H1 (cell line): ENCODE data around the gene MYH10. TPM values are rescaled to one million over a fixed set of nuclear protein-coding genes. Genes with fewer than 3 reads are reported as not detected.

ENCODE experiments used
- CTCF ChIA-PET: fragments of 300-600 bp; sonication (Branson Sonifier 250); formaldehyde crosslinking; loops from one replicate; lab custom pipeline; 2021; ENCODE audit not compliant: partially characterized antibody; lab: Charles Lee
- POLR2A ChIA-PET: fragments of 300-600 bp; sonication (Branson Sonifier 250); formaldehyde crosslinking; loops from one replicate; lab custom pipeline; 2021; ENCODE audit warnings: inconsistent platforms; ENCODE audit not compliant: partially characterized antibody; lab: Charles Lee
- DNase-seq, 2 experiments: peaks; one replicate each; pipeline versions ENCODE4 v3.0.0 to v3.0.0-alpha.2; 2010 to 2022; ENCODE audit warnings: low spot score in 2 of 2, low read depth in 1 of 2, mixed read lengths in 1 of 2
- FAIRE-seq: peaks from 2 replicates; lab custom pipeline; 2011; peaks lifted over from hg19 to GRCh38; lab: Jason Lieb, UNC
- H2AFZ ChIP-seq: 2 replicates; pipeline ENCODE4 v1.8.1; 2012; ENCODE audit warnings: low read length, inconsistent platforms
- H2AK5ac ChIP-seq: 2 replicates; pipeline ENCODE4 v1.6.1; 2013; ENCODE audit warnings: low read depth, low read length
- H2BK120ac ChIP-seq: replicated peaks from 2 replicates; pipeline ENCODE3; 2013; ENCODE audit warnings: low read depth, low read length, inconsistent platforms
- H2BK12ac ChIP-seq: 2 replicates; pipeline ENCODE4 v1.6.1; 2013; ENCODE audit warnings: low read depth, low read length
- H2BK15ac ChIP-seq: 2 replicates; pipeline ENCODE4 v1.6.1; 2013; ENCODE audit warnings: low read length
- H2BK20ac ChIP-seq: 2 replicates; pipeline ENCODE4 v1.6.1; 2013; ENCODE audit warnings: low read length
- H2BK5ac ChIP-seq: 2 replicates; pipeline ENCODE4 v1.6.1; 2013; ENCODE audit warnings: low read depth, low read length
- H3K14ac ChIP-seq: 2 replicates; pipeline ENCODE4 v1.6.1; 2013; ENCODE audit warnings: inconsistent platforms; ENCODE audit not compliant: insufficient read length
- H3K18ac ChIP-seq: 2 replicates; pipeline ENCODE4 v1.6.1; 2013; ENCODE audit warnings: low read length; ENCODE audit errors: extremely low read depth
- H3K23ac ChIP-seq: 2 replicates; pipeline ENCODE4 v1.6.1; 2013; ENCODE audit warnings: inconsistent platforms; ENCODE audit not compliant: insufficient read length
- H3K23me2 ChIP-seq: 2 replicates; pipeline ENCODE4 v1.6.1; 2013; ENCODE audit warnings: low read depth, low read length
- H3K27ac ChIP-seq: 2 replicates; pipeline ENCODE4 v1.6.1; 2011; ENCODE audit warnings: low read depth, low read length, inconsistent platforms
- H3K27me3 ChIP-seq, 4 experiments: replicated peaks in 1 of 4; 1 replicate in 1 of 4; 2 replicates in 3 of 4; pipeline versions ENCODE4 v1.6.1 to v1.8.1; 2011 to 2013; ENCODE audit warnings: low read length in 3 of 4, mild to moderate bottlenecking in 3 of 4, inconsistent platforms in 2 of 4, mixed read lengths in 2 of 4, moderate library complexity in 1 of 4; ENCODE audit not compliant: control insufficient read depth in 3 of 4, insufficient read depth in 3 of 4; ENCODE audit errors: extremely low read depth in 1 of 4
- H3K36me3 ChIP-seq, 4 experiments: 2 replicates each; pipeline versions ENCODE4 v1.6.1 to v1.8.1; 2011 to 2013; ENCODE audit warnings: mild to moderate bottlenecking in 4 of 4, low read length in 3 of 4, moderate library complexity in 2 of 4, control low read depth in 1 of 4, inconsistent platforms in 1 of 4; ENCODE audit not compliant: insufficient read depth in 4 of 4, control insufficient read depth in 2 of 4
- H3K4ac ChIP-seq: replicated peaks from 2 replicates; pipeline ENCODE3; 2013; ENCODE audit warnings: low read length, low read depth, mixed read lengths, inconsistent platforms; ENCODE audit not compliant: insufficient read length
- H3K4me1 ChIP-seq, 4 experiments: replicated peaks in 1 of 4; 1 replicate in 1 of 4; 2 replicates in 3 of 4; pipeline versions ENCODE4 v1.6.1 to v1.8.1; 2011 to 2013; ENCODE audit warnings: low read length in 3 of 4, inconsistent platforms in 2 of 4, mixed read lengths in 1 of 4; ENCODE audit not compliant: insufficient read depth in 4 of 4, control insufficient read depth in 3 of 4
- H3K4me2 ChIP-seq, 2 experiments: 2 replicates each; pipeline versions ENCODE4 v1.6.1 to v1.8.1; 2011 to 2013; ENCODE audit warnings: low read depth in 2 of 2, low read length in 2 of 2, control low read depth in 1 of 2, inconsistent platforms in 1 of 2, mild to moderate bottlenecking in 1 of 2; ENCODE audit not compliant: insufficient read depth in 1 of 2
- H3K4me3 ChIP-seq, 4 experiments: fragments of 200-600, 300-600 bp in 1 of 4; sonication (generic), shearing (Covaris generic), sonication (Bioruptor Twin) in 1 of 4; 2 replicates each; pipeline versions ENCODE4 v1.5.1 to v1.8.1; 2011 to 2016; ENCODE audit warnings: low read length in 4 of 4, low read depth in 3 of 4, control low read depth in 2 of 4, inconsistent platforms in 2 of 4, mild to moderate bottlenecking in 2 of 4, mixed read lengths in 1 of 4, moderate library complexity in 1 of 4; ENCODE audit not compliant: insufficient read depth in 2 of 4; ENCODE audit errors: extremely low read depth in 1 of 4
- H3K56ac ChIP-seq: replicated peaks from 2 replicates; pipeline ENCODE3; 2013; ENCODE audit warnings: low read depth, mild to moderate bottlenecking, mixed read lengths, low read length, inconsistent platforms; ENCODE audit not compliant: insufficient read length
- H3K79me1 ChIP-seq: 2 replicates; pipeline ENCODE4 v1.6.1; 2013; ENCODE audit warnings: low read depth, low read length, control low read depth
- H3K79me2 ChIP-seq, 2 experiments: 2 replicates each; pipeline versions ENCODE4 v1.6.1 to v1.8.1; 2012 to 2013; ENCODE audit warnings: low read length in 2 of 2, mild to moderate bottlenecking in 2 of 2, inconsistent platforms in 1 of 2; ENCODE audit not compliant: insufficient read depth in 2 of 2, control insufficient read depth in 1 of 2
- H3K9ac ChIP-seq, 4 experiments: replicated peaks in 1 of 4; 1 replicate in 1 of 4; 2 replicates in 3 of 4; pipeline versions ENCODE4 v1.6.1 to v1.8.1; 2011 to 2013; ENCODE audit warnings: low read depth in 3 of 4, low read length in 3 of 4, control low read depth in 2 of 4, mild to moderate bottlenecking in 2 of 4, moderate library complexity in 2 of 4, inconsistent platforms in 1 of 4; ENCODE audit errors: extremely low read depth in 1 of 4
- H3K9me3 ChIP-seq, 2 experiments: 2 replicates each; pipeline versions ENCODE4 v1.6.1 to v1.8.1; 2012 to 2013; ENCODE audit warnings: mild to moderate bottlenecking in 2 of 2, moderate library complexity in 2 of 2, control low read depth in 1 of 2, inconsistent platforms in 1 of 2, low read depth in 1 of 2, low read length in 1 of 2, mixed read lengths in 1 of 2; ENCODE audit not compliant: insufficient read depth in 2 of 2
- H4K20me1 ChIP-seq, 2 experiments: replicated peaks in 1 of 2; 2 replicates each; pipeline versions ENCODE3 to v1.8.1; 2011 to 2013; ENCODE audit warnings: inconsistent platforms in 2 of 2, low read length in 2 of 2, mild to moderate bottlenecking in 1 of 2; ENCODE audit not compliant: insufficient read depth in 2 of 2, control insufficient read depth in 1 of 2
- H4K5ac ChIP-seq: 2 replicates; pipeline ENCODE4 v1.6.1; 2013; ENCODE audit warnings: low read length, low read depth, mixed read lengths, inconsistent platforms; ENCODE audit not compliant: insufficient read length
- H4K8ac ChIP-seq: 2 replicates; pipeline ENCODE4 v1.8.0; 2013; ENCODE audit warnings: mild to moderate bottlenecking, moderate library complexity, low read length, inconsistent platforms; ENCODE audit not compliant: insufficient read depth; ENCODE audit errors: extremely low read depth
- H4K91ac ChIP-seq: replicated peaks from 2 replicates; pipeline ENCODE3; 2013; ENCODE audit warnings: low read length, mixed read lengths, inconsistent platforms; ENCODE audit not compliant: insufficient read length
- CBX8 ChIP-seq: fragments of 300-800, 300-1000 bp; sonication (generic); IDR thresholded peaks from 2 replicates; pipeline ENCODE4 v1.7.1; 2016; ENCODE audit warnings: low read depth, low read length, borderline replicate concordance
- POLR2A ChIP-seq, 2 experiments: IDR thresholded peaks; 1 replicate in 1 of 2; 2 replicates in 1 of 2; pipeline ENCODE4 v1.6.1; 2011; ENCODE audit warnings: low read depth in 2 of 2, low read length in 2 of 2, mild to moderate bottlenecking in 2 of 2; ENCODE audit errors: control extremely low read depth in 1 of 2
- RAD21 ChIP-seq, 2 experiments: IDR thresholded peaks in 1 of 2; conservative IDR thresholded peaks in 1 of 2; 2 replicates each; pipeline ENCODE4 v1.6.1; 2011; ENCODE audit warnings: low read depth in 2 of 2, low read length in 2 of 2, improper control_type of control experiment in 1 of 2, inconsistent platforms in 1 of 2, mild to moderate bottlenecking in 1 of 2, moderate library complexity in 1 of 2
- WGBS, 2 experiments: shearing (Covaris generic) in 1 of 2; methylation state at CpG; one replicate each; pipeline versions ENCODE4 v1.1.6 to v1.1.7; 2013 to 2015; ENCODE audit warnings: low lambda C conversion rate in 2 of 2, mixed read lengths in 2 of 2, inconsistent platforms in 1 of 2, low coverage in 1 of 2, missing lambda C conversion rate in 1 of 2; ENCODE audit not compliant: insufficient replicate concordance in 2 of 2, insufficient coverage in 1 of 2, insufficient read length in 1 of 2; ENCODE audit errors: extremely low coverage in 1 of 2, missing lambda C conversion rate in 1 of 2; 5-methylcytosine and 5-hydroxymethylcytosine counted together
- polyA plus RNA-seq, 7 experiments: library from polyadenylated mRNA; depleted of rRNA in 3 of 7; stranded (reverse) in 5 of 7; unstranded in 2 of 7; fragments of >200 nt in 5 of 7; fragments of 200-250 nt in 2 of 7; gene quantifications; 1 replicate in 5 of 7; 2 replicates in 1 of 7; 4 replicates in 1 of 7; pipeline versions ENCODE4 v1.2.1 to v1.2.3, GENCODE V29; 2011 to 2013; ENCODE audit warnings: missing spikeins in 2 of 7, mixed read lengths in 2 of 7
- total RNA-seq: library from RNA; stranded (reverse); fragmentation: NEBNext Ultra II Directional; extraction: Animal tissue kit (Norgen Biotek cat#: 25700); gene quantifications from 2 replicates; pipeline ENCODE4 v1.2.1, GENCODE V29; 2021

Gene MYH10
- total and polyA plus RNA-seq, 2 of the 8 experiments (the other 6 are each of a cell fraction or from before 2014, with no cell fraction given) = 64.1 to 289 TPM

DNA sequence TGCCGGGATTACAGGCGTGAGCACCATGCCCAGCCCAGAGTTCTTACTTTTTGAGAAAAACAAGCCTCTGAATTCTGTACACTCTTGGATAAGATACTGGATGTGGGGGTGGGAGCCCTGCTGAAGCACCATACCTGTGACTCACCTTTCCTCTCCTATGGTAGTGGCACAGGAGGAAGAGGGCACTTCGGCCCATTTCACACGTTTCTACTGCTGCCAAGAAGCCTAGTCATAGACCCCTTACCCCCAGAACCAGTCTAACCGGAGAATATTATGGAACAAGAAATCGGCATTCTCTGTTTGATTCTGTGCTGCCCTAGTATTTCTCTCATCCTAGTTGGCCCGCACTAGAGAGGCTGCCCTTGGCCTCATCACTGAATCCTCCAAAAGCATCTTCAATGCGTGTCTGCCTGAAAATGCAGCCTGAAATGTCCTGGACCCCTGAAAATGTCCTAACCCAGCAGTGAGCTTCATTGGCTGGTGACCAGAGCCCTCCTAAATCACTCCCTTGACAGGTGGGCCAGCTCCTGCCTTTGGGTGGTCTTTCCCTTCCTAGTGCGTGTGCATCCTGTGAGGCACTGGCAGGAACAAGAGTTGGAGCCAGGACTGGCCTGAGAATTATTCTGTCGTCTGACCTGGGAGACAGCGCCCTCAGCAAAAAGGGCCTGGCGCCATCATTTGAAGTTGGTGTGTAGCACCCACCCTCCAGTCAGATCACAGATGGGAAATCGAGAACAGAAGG is 156.9 kb downstream of the MYH10 start:
- DNase-seq (no peak), FAIRE-seq (no peak)
- ChIA-PET CTCF (no interaction called here), POLR2A (no interaction called here)
- H3K18ac ChIP-seq = no peak overlapping the region
- H3K27ac ChIP-seq = no peak overlapping the region
- H4K20me1 ChIP-seq = peaks cover 7 to 8% of the 10 kb centered on the region in 2 experiments
- H4K5ac ChIP-seq = no peak overlapping the region
- H3K23ac ChIP-seq = no peak overlapping the region
- no peak overlapping the region for H2BK5ac ChIP-seq
- no peaks in the 10 kb centered on the region for H3K27me3 ChIP-seq
- no peaks in the 10 kb centered on the region for H3K9me3 ChIP-seq
- H2AFZ ChIP-seq = no peak overlapping the region
- no peak overlapping the region for H3K4ac ChIP-seq
- H3K56ac ChIP-seq = no peak overlapping the region
- no peaks in the 10 kb centered on the region for H3K4me1 ChIP-seq
- TF ChIP-seq RAD21 (IDR thresholded peaks at IDR 0.05 in 1 of 2, conservative IDR thresholded peaks at IDR 0.05 in 1 of 2; ENCODE audit: low read depth in 2 of 2, low read length in 2 of 2) (no peak), CBX8 (no peak), POLR2A (IDR thresholded peaks at IDR 0.05; ENCODE audit: control extremely low read depth in 1 of 2, low read depth in 2 of 2, low read length in 2 of 2) (peak in 1 of 2 experiments; percentile 21; a peak in 2 of 3 replicates)
- TF ChIP-seq, all 59 proteins: peak for 1
- Histone ChIP-seq H3K4me3 (no peak overlapping the region), H2BK12ac (no peak overlapping the region), H3K23me2 (no peaks in the 10 kb centered on the region), H3K14ac (no peak overlapping the region), H3K4me2 (no peak overlapping the region), H3K79me2 (no peaks in the 10 kb centered on the region), H3K9ac (no peak overlapping the region), H3K36me3 (peaks cover 32 to 49% (median 42%) of the 10 kb centered on the region in 4 experiments), H2BK20ac (no peak overlapping the region), H3K79me1 (no peaks in the 10 kb centered on the region), H2BK15ac (no peak overlapping the region), H2BK120ac (no peak overlapping the region), H4K8ac (peak overlapping the region; percentile 57; the same call in 1 of the 2 replicates), H2AK5ac (no peak overlapping the region), H4K91ac (no peak overlapping the region)
- WGBS, 2 experiments = 97% methylated on average over 13 of the region's 13 CpGs; no CpG with 5 or more reads in 1 of the 2 experiments
